ENCODE data around the gene DNER.

The DNER gene

DNA sequence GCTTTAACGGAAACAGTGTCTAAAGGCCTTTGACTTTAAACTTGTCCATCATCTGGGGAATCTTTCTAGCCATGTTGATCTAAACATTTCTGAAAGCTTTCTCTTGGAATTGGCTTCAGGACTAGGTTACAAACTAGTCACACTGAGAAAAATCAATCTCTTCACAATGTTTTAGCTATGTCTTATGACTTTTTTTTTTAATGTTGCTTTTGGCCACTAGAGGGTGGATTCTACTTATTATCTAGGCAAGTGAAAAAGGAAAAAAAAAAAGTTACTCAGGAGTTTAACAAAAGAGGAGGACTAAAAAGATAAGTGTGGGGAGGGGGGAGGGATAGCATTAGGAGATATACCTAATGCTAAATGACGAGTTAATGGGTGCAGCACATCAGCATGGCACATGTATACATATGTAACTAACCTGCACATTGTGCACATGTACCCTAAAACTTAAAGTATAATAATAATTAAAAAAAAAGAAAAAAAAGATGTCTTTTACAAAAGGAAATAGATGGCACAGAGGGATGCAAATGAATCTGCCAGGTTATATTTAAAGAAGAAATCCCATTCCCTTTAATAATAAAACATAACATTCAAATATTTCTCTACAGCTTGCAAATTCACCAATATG, 282.9 kb downstream of the DNER start:
- Histone ChIP-seq H3K36me3 (ENCODE audit: low read depth) (no peaks in the 10 kb centered on the region), H3K27ac (ENCODE audit: poor library complexity, severe bottlenecking) (no peak overlapping the region), H3K4me1 (ENCODE audit: insufficient read depth, poor library complexity, severe bottlenecking) (peaks cover 17% of the 10 kb centered on the region), H3K27me3 (ENCODE audit: insufficient read depth, poor library complexity, severe bottlenecking) (no peaks in the 10 kb centered on the region), H3K4me3 (ENCODE audit: severe bottlenecking) (no peak overlapping the region), H3K9me3 (ENCODE audit: severe bottlenecking) (no peaks in the 10 kb centered on the region)
- TF ChIP-seq, protein P1, sequence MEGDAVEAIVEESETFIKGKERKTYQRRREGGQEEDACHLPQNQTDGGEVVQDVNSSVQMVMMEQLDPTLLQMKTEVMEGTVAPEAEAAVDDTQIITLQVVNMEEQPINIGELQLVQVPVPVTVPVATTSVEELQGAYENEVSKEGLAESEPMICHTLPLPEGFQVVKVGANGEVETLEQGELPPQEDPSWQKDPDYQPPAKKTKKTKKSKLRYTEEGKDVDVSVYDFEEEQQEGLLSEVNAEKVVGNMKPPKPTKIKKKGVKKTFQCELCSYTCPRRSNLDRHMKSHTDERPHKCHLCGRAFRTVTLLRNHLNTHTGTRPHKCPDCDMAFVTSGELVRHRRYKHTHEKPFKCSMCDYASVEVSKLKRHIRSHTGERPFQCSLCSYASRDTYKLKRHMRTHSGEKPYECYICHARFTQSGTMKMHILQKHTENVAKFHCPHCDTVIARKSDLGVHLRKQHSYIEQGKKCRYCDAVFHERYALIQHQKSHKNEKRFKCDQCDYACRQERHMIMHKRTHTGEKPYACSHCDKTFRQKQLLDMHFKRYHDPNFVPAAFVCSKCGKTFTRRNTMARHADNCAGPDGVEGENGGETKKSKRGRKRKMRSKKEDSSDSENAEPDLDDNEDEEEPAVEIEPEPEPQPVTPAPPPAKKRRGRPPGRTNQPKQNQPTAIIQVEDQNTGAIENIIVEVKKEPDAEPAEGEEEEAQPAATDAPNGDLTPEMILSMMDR (IDR thresholded peaks at IDR 0.05; ENCODE audit: poor library complexity, severe bottlenecking) = peak; percentile 88
- no peak for DNase-seq (ENCODE audit: low spot score)
- ATAC-seq (ENCODE audit: low read depth) = no peak; the same call in 2 of the 3 replicates

DNA sequence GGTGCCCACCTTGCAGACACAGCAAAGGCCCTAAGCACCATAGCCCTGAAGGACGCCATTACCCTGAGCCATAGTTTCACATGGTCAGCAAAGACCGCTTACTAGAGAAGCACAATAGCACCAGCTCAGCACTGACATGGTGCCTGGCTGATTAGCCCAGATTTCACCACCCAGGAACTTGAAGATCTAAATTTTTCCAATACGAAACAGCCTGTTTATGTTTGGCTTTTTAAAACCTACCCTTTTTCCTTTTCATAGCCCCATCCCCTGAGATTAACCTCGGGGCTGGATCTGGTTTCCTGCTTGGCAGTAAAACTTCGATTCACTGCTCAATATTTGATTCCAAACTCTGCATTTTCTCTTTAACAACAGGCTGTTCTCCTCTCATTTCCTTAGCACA, 284.8 kb downstream of the DNER start:
- no peak for ATAC-seq (ENCODE audit: low read depth)
- H3K4me1 ChIP-seq (ENCODE audit: insufficient read depth, poor library complexity, severe bottlenecking) = peaks cover 16% of the 10 kb centered on the region

DNA sequence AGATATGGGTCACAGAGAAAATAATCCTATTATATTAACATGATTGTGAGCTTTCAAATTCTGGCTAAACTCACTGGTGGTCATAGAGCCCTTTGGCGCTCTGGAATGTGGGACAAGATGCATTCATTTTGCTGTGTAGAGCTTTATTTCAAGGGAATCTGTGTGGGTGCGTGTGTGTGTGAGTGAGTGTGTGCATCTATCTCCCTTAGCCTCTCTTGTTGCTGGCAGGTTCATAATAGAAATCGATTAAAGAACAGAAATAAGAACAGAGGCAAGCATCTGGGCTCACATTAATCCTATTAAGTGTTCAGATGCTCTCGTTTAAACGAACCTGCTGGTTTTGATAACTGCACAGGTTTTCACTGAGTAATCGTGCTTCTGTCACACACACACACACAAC, 287.9 kb downstream of the DNER start:
- Histone ChIP-seq H3K4me1 (ENCODE audit: insufficient read depth, poor library complexity, severe bottlenecking) (peaks cover 2% of the 10 kb centered on the region), H3K27ac (ENCODE audit: poor library complexity, severe bottlenecking) (no peak overlapping the region), H3K36me3 (ENCODE audit: low read depth) (no peaks in the 10 kb centered on the region), H3K9me3 (ENCODE audit: severe bottlenecking) (no peaks in the 10 kb centered on the region), H3K27me3 (ENCODE audit: insufficient read depth, poor library complexity, severe bottlenecking) (no peaks in the 10 kb centered on the region), H3K4me3 (ENCODE audit: severe bottlenecking) (no peak overlapping the region)
- no peak for DNase-seq (ENCODE audit: low spot score)
- ATAC-seq (ENCODE audit: low read depth) = no peak
- TF ChIP-seq, protein P1 (IDR thresholded peaks at IDR 0.05; ENCODE audit: poor library complexity, severe bottlenecking) = no peak

More for the DNA sequence above, 284.8 kb downstream of the DNER start:
- Histone ChIP-seq H3K27ac (ENCODE audit: poor library complexity, severe bottlenecking) (no peak overlapping the region), H3K9me3 (ENCODE audit: severe bottlenecking) (no peaks in the 10 kb centered on the region), H3K4me3 (ENCODE audit: severe bottlenecking) (no peak overlapping the region), H3K36me3 (ENCODE audit: low read depth) (no peaks in the 10 kb centered on the region), H3K27me3 (ENCODE audit: insufficient read depth, poor library complexity, severe bottlenecking) (no peaks in the 10 kb centered on the region)
- TF ChIP-seq, protein P1 (IDR thresholded peaks at IDR 0.05; ENCODE audit: poor library complexity, severe bottlenecking) = no peak
- no peak for DNase-seq (ENCODE audit: low spot score)

DNA sequence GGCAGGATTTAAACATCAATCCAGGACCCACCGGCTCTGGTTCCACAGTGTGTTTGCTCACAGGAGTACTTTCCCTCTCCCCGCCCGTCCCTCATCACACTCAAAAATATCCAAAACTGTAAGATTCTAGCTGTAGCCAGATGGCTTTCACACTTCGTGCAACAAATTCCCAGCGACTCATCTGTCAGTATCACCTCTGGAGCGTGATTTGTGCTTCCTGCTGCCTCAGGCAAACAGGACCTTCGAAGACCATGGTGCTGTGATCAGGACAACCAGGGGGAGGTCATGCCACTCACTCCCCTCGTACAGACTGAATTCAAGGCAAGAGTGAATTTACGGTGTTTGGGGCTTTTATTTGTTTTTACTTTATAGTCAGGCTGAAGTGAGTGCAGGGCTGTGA, 288.8 kb downstream of the DNER start:
- H3K4me1 ChIP-seq (ENCODE audit: insufficient read depth, poor library complexity, severe bottlenecking) = peaks cover 2% of the 10 kb centered on the region
- no peak for DNase-seq (ENCODE audit: low spot score)
- no peak overlapping the region for H3K4me3 ChIP-seq (ENCODE audit: severe bottlenecking)
- TF ChIP-seq, protein P1 (IDR thresholded peaks at IDR 0.05; ENCODE audit: poor library complexity, severe bottlenecking) = no peak
- no peak overlapping the region for H3K27ac ChIP-seq (ENCODE audit: poor library complexity, severe bottlenecking)
- no peaks in the 10 kb centered on the region for H3K27me3 ChIP-seq (ENCODE audit: insufficient read depth, poor library complexity, severe bottlenecking)
- 0 out of 3 replicates have a peak, but pooled peaks have one; percentile 19 for ATAC-seq (ENCODE audit: low read depth)
- H3K9me3 ChIP-seq (ENCODE audit: severe bottlenecking) = no peaks in the 10 kb centered on the region
- no peaks in the 10 kb centered on the region for H3K36me3 ChIP-seq (ENCODE audit: low read depth)

DNA sequence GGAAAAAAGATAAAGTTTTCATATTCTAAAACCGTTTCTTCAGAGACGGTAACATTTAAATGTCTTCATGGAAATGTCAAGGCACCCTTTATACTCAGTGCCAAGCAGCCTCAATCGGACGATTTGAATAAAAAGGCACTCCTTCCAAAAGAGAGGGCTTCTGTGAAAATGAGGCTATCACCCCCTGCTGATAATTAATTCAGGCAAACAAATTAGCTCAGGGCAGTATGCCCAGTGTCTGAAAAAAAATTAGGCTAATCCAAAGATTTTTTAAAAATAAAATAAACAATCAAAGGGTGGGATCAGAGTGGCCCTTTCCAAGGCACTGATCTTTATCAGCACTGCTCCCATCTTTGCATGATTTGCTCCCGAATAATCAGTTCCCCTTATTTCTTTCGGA, 292.3 kb downstream of the DNER start:
- peaks cover 2% of the 10 kb centered on the region for H3K4me1 ChIP-seq (ENCODE audit: insufficient read depth, poor library complexity, severe bottlenecking)
- no peaks in the 10 kb centered on the region for H3K27me3 ChIP-seq (ENCODE audit: insufficient read depth, poor library complexity, severe bottlenecking)
- H3K27ac ChIP-seq (ENCODE audit: poor library complexity, severe bottlenecking) = no peak overlapping the region
- TF ChIP-seq, protein P1 (IDR thresholded peaks at IDR 0.05; ENCODE audit: poor library complexity, severe bottlenecking) = no peak
- ATAC-seq (ENCODE audit: low read depth) = no peak
- no peak for DNase-seq (ENCODE audit: low spot score)
- H3K9me3 ChIP-seq (ENCODE audit: severe bottlenecking) = no peaks in the 10 kb centered on the region
- H3K4me3 ChIP-seq (ENCODE audit: severe bottlenecking) = no peak overlapping the region
- H3K36me3 ChIP-seq (ENCODE audit: low read depth) = no peaks in the 10 kb centered on the region

Data from RWPE2 (cell line).